Endometrial microvascular endothelial cells (primary cell): ENCODE measurements around the gene FOLR1. TPM values are rescaled to one million over a fixed set of nuclear protein-coding genes. Genes with fewer than 3 reads are reported as not detected.

Experiments used
- in situ Hi-C: cut with HindIII; loops from 2 replicates; pipeline ENCODE4 v1.10.0; 2017; ENCODE audit warnings: low sequenced_read_pairs, low pct_unique_long_range_greater_than_20kb; ENCODE audit errors: inconsistent ontology term
- total RNA-seq: library from RNA; depleted of rRNA; stranded (reverse); fragments of >200 nt; gene quantifications from one replicate; pipeline ENCODE4 v1.2.3, GENCODE V29; 2015; ENCODE audit errors: inconsistent ontology term

The FOLR1 gene
- total RNA-seq, 1 donor from 2014 or later, result not detected

DNA sequence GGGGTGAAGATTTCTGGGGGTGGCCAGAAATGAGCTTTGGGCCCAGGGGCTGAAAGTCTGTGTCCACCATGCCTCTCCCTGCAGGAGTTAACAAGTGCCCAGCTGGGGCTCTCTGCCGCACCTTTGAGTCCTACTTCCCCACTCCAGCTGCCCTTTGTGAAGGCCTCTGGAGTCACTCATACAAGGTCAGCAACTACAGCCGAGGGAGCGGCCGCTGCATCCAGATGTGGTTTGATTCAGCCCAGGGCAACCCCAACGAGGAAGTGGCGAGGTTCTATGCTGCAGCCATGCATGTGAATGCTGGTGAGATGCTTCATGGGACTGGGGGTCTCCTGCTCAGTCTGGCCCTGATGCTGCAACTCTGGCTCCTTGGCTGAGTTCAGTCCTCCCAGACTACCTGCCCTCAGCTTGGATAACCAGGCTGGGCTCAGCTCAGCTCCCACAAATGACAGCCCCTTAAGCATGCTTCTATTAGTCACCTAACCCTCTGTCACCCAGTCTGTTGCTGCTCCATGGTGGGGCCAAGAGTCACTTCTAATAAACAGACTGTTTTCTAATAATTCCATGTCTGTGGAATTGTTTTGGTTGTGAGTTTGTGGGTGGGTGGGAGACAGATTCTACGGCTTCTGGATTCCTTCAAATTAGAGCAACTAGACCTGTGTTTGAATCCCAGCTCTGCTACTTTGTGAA lies 29.6 kb downstream of the FOLR1 start:
- in situ Hi-C loops, result no loop called here

GRCh38 chr11:72222106-72222891 lies 30.4 kb downstream of the FOLR1 start:
- in situ Hi-C loops, result no loop called here

DNA sequence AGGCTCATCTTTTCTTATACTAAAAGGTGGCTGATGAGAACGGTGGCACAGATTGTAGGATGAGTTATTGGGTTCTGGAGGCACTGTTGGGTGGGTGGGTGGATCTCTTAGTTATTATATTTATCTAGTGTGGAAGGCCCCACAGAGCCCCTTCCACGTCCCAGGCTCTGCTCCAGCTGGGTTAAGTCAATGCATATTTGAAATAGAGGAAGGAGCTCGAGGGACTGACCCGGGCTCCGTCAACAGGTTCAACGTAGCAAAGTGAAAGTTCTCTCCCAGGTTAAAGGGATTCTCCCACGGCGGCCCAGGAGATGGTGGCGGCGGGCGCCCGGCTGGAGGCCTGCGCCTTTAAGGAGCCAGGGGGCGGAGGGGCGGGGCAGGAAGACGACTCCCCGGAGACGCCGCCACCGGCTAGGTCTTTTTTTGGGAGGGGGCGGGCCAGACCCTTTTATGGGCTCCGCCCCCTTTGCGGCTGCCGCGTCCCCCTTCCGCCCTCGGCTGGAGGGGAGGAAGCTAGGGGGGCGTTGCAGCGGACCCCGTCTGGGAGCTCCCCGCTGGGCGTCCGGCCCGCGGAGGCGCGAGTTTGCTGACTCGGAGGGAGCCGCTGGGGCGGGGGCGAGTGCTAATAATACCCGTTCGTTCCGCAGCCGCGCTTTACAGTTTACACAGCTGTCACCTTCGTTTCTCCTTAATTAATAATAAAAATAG lies 31.1 kb downstream of the FOLR1 start:
- in situ Hi-C loops, result no loop called here

DNA sequence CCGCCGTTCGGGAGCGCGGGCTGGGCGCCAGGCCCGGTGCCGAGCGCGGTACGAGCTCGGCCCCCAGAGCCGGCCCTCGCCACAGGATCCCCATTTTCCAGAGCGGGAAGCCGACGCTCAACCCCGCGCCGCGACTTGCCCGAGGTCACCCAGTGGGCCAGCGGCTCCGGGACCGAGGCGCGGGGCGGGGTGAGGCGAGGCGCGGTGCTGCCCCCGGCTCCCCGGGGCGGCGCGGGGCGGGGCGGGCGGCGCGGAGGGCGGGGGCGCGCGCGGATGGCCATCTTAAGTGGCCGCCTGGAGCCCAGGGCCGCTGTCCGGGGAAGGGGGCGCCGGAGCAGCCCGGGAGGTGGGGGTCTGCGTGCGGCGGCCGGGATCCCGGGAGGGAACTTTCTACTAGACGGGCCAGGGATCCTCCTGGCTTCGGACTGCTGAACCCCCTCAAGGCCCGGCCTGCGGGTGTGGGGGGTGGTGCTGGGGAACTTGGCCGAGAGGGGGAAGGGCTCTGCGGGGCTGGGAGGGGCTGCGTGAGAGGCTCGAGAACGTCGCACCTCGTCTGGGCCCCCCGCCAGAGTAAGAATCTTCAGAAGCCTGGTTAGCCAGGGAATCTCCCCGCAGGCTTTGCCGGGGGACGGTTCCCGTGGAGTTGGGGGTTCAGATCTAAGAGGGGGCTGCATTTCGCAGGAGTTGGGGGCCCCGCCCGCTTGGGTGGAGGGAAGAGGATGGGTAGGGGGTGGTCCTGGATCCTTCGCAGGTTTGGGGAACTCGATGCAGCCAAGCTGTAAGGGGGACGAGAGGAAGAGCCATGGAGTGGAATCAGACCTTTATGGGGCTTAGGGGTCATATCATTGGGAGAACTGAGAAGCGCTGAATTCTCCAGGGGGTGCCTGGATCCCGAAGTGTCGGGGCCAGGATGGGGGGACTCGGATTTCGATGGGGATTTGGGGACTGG lies 31.9 kb downstream of the FOLR1 start:
- in situ Hi-C loops, result no loop called here

- in situ Hi-C loops, result no loop called here
These were observed 32.8 kb downstream of the FOLR1 start, which contains the start of gene INPPL1 for GRCh38 chr11:72224564-72225410. Gene INPPL1 (plus strand): TSS chr11:72224767. CDS start chr11:72224985, 218 bp downstream.

GRCh38 chr11:72225411-72225951 lies 33.5 kb downstream of the FOLR1 start:
- in situ Hi-C loops, result no loop called here

DNA sequence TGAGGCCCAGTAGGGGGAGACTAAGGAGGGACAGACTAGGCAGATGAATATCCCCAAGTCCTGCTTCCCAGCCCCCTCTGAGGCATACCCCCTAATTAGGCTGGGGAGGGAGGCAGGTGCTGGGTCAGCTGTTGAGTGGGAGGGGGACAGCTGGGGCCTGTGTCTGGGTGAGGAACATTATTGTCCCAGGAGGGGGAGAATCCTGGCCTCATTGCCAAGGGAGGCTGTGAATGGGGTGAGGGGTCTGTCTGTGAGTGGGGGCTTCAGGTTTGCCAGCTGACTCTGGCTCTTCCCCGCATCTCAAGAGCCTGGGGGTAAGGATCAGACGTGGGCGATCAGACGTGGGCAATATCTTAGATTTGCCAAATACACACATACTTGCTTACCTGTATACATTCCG lies 34.8 kb downstream of the FOLR1 start:
- in situ Hi-C loops, result no loop called here

- in situ Hi-C loops, result no loop called here
These were observed 35.6 kb downstream of the FOLR1 start for GRCh38 chr11:72227316-72228228.

DNA sequence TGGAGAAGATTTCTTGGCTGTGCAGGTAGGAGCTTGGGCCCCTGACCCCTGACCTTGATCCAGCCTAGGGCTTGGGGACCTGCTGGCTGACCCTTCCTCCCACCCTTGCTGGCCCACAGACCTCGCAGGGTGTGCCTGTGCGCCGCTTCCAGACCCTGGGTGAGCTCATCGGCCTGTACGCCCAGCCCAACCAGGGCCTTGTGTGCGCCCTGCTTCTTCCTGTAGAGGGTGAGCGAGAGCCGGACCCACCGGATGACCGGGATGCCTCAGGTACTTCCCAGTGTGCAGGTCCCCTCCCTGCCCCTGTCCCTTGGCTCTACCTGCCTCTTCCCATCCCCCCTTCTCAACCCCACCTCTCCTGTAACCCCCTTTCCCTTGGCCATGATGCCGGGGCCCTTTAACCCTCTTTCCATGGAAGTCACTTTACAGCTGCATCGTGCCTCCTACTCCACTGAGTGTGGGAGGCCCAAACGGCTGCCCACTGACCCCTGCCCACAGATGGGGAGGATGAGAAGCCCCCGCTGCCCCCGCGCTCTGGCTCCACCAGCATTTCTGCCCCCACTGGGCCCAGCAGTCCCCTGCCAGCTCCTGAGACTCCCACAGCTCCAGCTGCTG lies 36.4 kb downstream of the FOLR1 start:
- in situ Hi-C loops, result no loop called here

- in situ Hi-C loops, result no loop called here
These were observed 36.9 kb downstream of the FOLR1 start for GRCh38 chr11:72228844-72229231.

- in situ Hi-C loops, result no loop called here
These were observed 37.5 kb downstream of the FOLR1 start for GRCh38 chr11:72229336-72229924.

- in situ Hi-C loops, result no loop called here
These were observed 38.2 kb downstream of the FOLR1 start for GRCh38 chr11:72229925-72230763.

DNA sequence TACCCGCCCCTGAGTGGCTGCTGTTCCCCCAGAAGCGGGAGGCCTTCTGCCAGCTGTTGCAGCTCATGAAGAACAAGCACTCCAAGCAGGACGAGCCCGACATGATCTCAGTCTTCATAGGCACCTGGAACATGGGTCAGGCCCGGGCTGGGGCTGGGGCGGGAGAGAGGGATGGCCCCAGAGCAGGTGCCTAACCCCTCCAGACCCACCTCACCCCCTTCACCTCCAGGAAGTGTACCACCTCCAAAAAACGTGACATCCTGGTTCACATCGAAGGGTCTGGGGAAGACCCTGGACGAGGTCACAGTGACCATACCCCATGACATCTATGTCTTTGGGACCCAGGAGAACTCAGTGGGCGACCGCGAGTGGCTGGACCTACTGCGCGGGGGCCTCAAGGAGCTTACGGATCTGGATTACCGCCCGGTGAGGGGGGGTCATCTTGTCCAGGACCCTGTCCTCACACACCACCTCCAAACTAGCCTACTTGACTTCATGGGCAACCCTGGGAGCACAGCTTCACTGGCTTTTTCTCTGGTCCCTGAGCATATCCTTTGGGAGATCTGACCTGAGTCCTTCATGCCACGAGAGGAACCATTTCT lies 38.9 kb downstream of the FOLR1 start:
- in situ Hi-C loops, result no loop called here

DNA sequence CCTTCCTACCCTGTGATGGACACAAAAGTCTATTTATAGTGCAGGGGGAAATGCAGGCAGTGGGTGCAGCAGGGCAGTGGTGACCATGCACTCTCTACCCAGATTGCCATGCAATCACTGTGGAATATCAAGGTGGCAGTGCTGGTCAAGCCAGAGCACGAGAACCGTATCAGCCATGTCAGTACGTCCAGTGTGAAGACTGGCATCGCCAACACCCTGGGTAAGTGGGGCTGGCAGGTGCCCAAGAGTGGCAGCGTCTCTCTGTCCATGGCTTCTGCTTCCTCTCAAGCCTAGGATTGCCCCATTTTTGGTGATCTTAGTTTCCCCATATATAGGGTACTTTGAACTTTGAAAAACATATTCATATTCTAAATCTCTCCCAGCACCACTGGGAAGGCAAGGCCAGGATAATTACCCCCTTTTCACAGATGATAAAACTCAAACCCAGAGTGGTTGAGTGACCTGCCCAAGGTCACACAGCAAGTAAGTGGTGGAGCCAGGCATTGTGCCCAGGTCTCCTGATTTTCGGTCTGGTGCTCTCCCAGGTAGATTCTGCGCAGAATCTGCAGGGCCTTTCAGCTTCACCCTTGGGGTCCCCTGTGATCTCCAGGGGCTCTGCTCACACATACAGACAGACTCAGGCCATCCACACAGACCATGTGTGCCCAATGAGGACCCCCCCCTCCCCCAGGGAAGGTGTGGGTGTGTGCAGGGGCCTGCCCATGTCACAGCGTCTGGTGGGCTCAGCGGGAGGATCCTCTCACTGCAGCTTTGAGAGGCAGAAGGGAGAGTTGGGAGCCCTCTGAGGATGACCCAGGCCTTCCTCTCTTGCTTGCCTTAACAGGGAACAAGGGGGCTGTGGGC lies 39.7 kb downstream of the FOLR1 start:
- in situ Hi-C loops, result no loop called here
